Measurements from ENCODE around the gene PDXDC1. TPM values are rescaled to one million over a fixed set of nuclear protein-coding genes. Genes with fewer than 3 reads are reported as not detected.
"Not testable (repeated sequence)": the region's sequence is repeated elsewhere in the genome, so short reads cannot be mapped to it uniquely, and the experiment has no call there.

PDXDC1 gene
- total RNA-seq, 1 donor from 2014 or later, result 58.5 TPM

- not testable (repeated sequence) for H3K27me3 ChIP-seq
Observed at GRCh38 chr16:15154005-15154404, 179.2 kb downstream of the PDXDC1 start.

GRCh38 chr16:15154650-15155562, 180.1 kb downstream of the PDXDC1 start:
- H3K9me3 ChIP-seq; H3K4me1 ChIP-seq; intact Hi-C loops (cut with DNase I); H3K27me3 ChIP-seq; H3K36me3 ChIP-seq: not testable (repeated sequence)
- Histone ChIP-seq H3K27ac (peak overlapping the region in 1 of 2 donors; percentile 66), H3K4me3 (peak overlapping the region; percentile 42 to 82)
- peak; percentile 80 to 93 for DNase-seq (ENCODE audit: low spot score in 2 of 2)

More at GRCh38 chr16:15154005-15154404, 179.2 kb downstream of the PDXDC1 start:
- intact Hi-C loops (cut with DNase I); H3K9me3 ChIP-seq; H3K4me1 ChIP-seq; H3K36me3 ChIP-seq: not testable (repeated sequence)
- peak in 1 of 2 donors; percentile 79 for DNase-seq (ENCODE audit: low spot score in 2 of 2)
- H3K27ac ChIP-seq, result peak overlapping the region; percentile 73 to 90
- peak overlapping the region; percentile 76 to 82 for H3K4me3 ChIP-seq

GRCh38 chr16:15157644-15158043, 182.8 kb downstream of the PDXDC1 start:
- H3K9me3 ChIP-seq; H3K4me1 ChIP-seq; H3K4me3 ChIP-seq; H3K27ac ChIP-seq; DNase-seq (ENCODE audit: low spot score in 2 of 2); H3K27me3 ChIP-seq; H3K36me3 ChIP-seq; intact Hi-C loops (cut with DNase I): not testable (repeated sequence)

GRCh38 chr16:15159671-15160070, 184.8 kb downstream of the PDXDC1 start:
- H3K27me3 ChIP-seq; H3K4me3 ChIP-seq; H3K4me1 ChIP-seq; H3K27ac ChIP-seq; H3K36me3 ChIP-seq; H3K9me3 ChIP-seq; intact Hi-C loops (cut with DNase I); DNase-seq (ENCODE audit: low spot score in 2 of 2): not testable (repeated sequence)

- DNase-seq (ENCODE audit: low spot score in 2 of 2); H3K4me1 ChIP-seq; H3K36me3 ChIP-seq; H3K9me3 ChIP-seq; H3K27me3 ChIP-seq; H3K27ac ChIP-seq; intact Hi-C loops (cut with DNase I); H3K4me3 ChIP-seq: not testable (repeated sequence)
Observed at GRCh38 chr16:15160571-15160970, 185.7 kb downstream of the PDXDC1 start.

GRCh38 chr16:15163055-15163454, 188.2 kb downstream of the PDXDC1 start:
- H3K4me3 ChIP-seq; DNase-seq (ENCODE audit: low spot score in 2 of 2); H3K27me3 ChIP-seq; intact Hi-C loops (cut with DNase I); H3K4me1 ChIP-seq; H3K27ac ChIP-seq; H3K9me3 ChIP-seq; H3K36me3 ChIP-seq: not testable (repeated sequence)

- intact Hi-C loops (cut with DNase I); H3K36me3 ChIP-seq: not testable (repeated sequence)
Observed at GRCh38 chr16:15166177-15166576, 191.4 kb downstream of the PDXDC1 start.

GRCh38 chr16:15168303-15168702, 193.5 kb downstream of the PDXDC1 start:
- intact Hi-C loops (cut with DNase I), result not testable (repeated sequence)

More at GRCh38 chr16:15166177-15166576, 191.4 kb downstream of the PDXDC1 start:
- not testable (repeated sequence) for H3K4me1 ChIP-seq; H3K4me3 ChIP-seq; H3K9me3 ChIP-seq; DNase-seq (ENCODE audit: low spot score in 2 of 2); H3K27ac ChIP-seq; H3K27me3 ChIP-seq

GRCh38 chr16:15168953-15169652, 194.3 kb downstream of the PDXDC1 start:
- H3K36me3 ChIP-seq; DNase-seq (ENCODE audit: low spot score in 2 of 2); H3K27ac ChIP-seq; H3K9me3 ChIP-seq; H3K27me3 ChIP-seq; H3K4me3 ChIP-seq; intact Hi-C loops (cut with DNase I); H3K4me1 ChIP-seq: not testable (repeated sequence)

More at GRCh38 chr16:15168303-15168702, 193.5 kb downstream of the PDXDC1 start:
- not testable (repeated sequence) for H3K27me3 ChIP-seq; H3K27ac ChIP-seq; H3K36me3 ChIP-seq; H3K4me3 ChIP-seq; DNase-seq (ENCODE audit: low spot score in 2 of 2); H3K4me1 ChIP-seq; H3K9me3 ChIP-seq

GRCh38 chr16:15179909-15180308, 205.1 kb downstream of the PDXDC1 start:
- H3K4me1 ChIP-seq; DNase-seq (ENCODE audit: low spot score in 2 of 2); H3K27me3 ChIP-seq; H3K27ac ChIP-seq; intact Hi-C loops (cut with DNase I); H3K36me3 ChIP-seq; H3K4me3 ChIP-seq; H3K9me3 ChIP-seq: not testable (repeated sequence)

GRCh38 chr16:15180946-15181345, 206.1 kb downstream of the PDXDC1 start:
- H3K27me3 ChIP-seq; H3K36me3 ChIP-seq; H3K27ac ChIP-seq; DNase-seq (ENCODE audit: low spot score in 2 of 2); H3K4me1 ChIP-seq; H3K9me3 ChIP-seq; intact Hi-C loops (cut with DNase I); H3K4me3 ChIP-seq: not testable (repeated sequence)

- H3K4me1 ChIP-seq; DNase-seq (ENCODE audit: low spot score in 2 of 2); H3K27ac ChIP-seq; H3K36me3 ChIP-seq; H3K27me3 ChIP-seq; intact Hi-C loops (cut with DNase I); H3K4me3 ChIP-seq; H3K9me3 ChIP-seq: not testable (repeated sequence)
Observed at GRCh38 chr16:15184000-15184399, 209.2 kb downstream of the PDXDC1 start.
